Midbrain (tissue), 1 donor: ENCODE results near the gene SIK1.

Experiments
- DNase-seq: peaks from one replicate; lab custom pipeline; 2025; lab: John Stamatoyannopoulos, UW

The SIK1 gene

GRCh38 chr21:43367296-43367695 is 59.6 kb downstream of the SIK1 start:
- no peak for DNase-seq

GRCh38 chr21:43366656-43367055 is 60.3 kb downstream of the SIK1 start:
- no peak for DNase-seq

- DNase-seq = no peak
Observed at GRCh38 chr21:43365611-43366426, 61.1 kb downstream of the SIK1 start.

GRCh38 chr21:43364851-43365424 is 62.0 kb downstream of the SIK1 start:
- DNase-seq = no peak
